Prostate gland (tissue), 2 donors: ENCODE measurements around the gene PSAPL1. TPM values are rescaled to one million over a fixed set of nuclear protein-coding genes. Genes with fewer than 3 reads are reported as not detected.

Experiments used
- DNase-seq: peaks from one replicate; pipeline ENCODE4 v3.0.0-alpha.2; 2019; ENCODE audit warnings: low spot score
- H3K27ac ChIP-seq, 2 donors: fragments of 200-600 bp; sonication (generic); 2 replicates each; pipeline ENCODE4 v1.5.1; 2017 to 2019
- H3K27me3 ChIP-seq: fragments of 200-600 bp; sonication (generic); replicated peaks from 2 replicates; pipeline ENCODE4 v1.5.1; 2019; ENCODE audit not compliant: insufficient read depth
- H3K36me3 ChIP-seq, 2 donors: fragments of 200-600 bp; sonication (generic); 1 replicate in 1 of 2; 2 replicates in 1 of 2; pipeline versions ENCODE4 v1.5.1 to v1.8.1; 2017 to 2019
- H3K4me1 ChIP-seq: fragments of 200-600 bp; sonication (generic); replicated peaks from 2 replicates; pipeline ENCODE4 v1.5.1; 2019
- H3K4me3 ChIP-seq, 2 donors: fragments of 200-600 bp; sonication (generic); 2 replicates each; pipeline ENCODE4 v1.5.1; 2017 to 2019
- H3K9me3 ChIP-seq: fragments of 200-600 bp; sonication (generic); 2 replicates; pipeline ENCODE4 v1.5.1; 2017
- CTCF ChIP-seq, 4 experiments: fragments of 200-600 bp in 2 of 4; fragments of 450-650 bp in 2 of 4; sonication (generic) in 2 of 4; IDR thresholded peaks; 1 replicate in 3 of 4; 2 replicates in 1 of 4; pipeline ENCODE4 v1.5.1; 2016 to 2019; ENCODE audit warnings: antibody characterized with exemption in 4 of 4, mild to moderate bottlenecking in 2 of 4, moderate library complexity in 2 of 4
- POLR2A ChIP-seq: fragments of 450-650 bp; IDR thresholded peaks from one replicate; pipeline ENCODE4 v1.6.1; 2016; ENCODE audit warnings: antibody characterized with exemption, mild to moderate bottlenecking
- POLR2AphosphoS5 ChIP-seq: sonication (generic); formaldehyde crosslinking; IDR thresholded peaks from one replicate; pipeline ENCODE4 v1.6.1; 2017; ENCODE audit warnings: antibody characterized with exemption
- WGBS: methylation state at CpG from one replicate; pipeline ENCODE4 v1.1.5; 2018; 5-methylcytosine and 5-hydroxymethylcytosine counted together
- intact Hi-C: fragments of 100-400 bp; cut with DNase I; formaldehyde crosslinking; loops from one replicate; pipeline ENCODE4 v1.14.2; 2022
- total RNA-seq, 2 donors: library from RNA; depleted of rRNA; stranded (reverse); fragments of >200 nt; gene quantifications; one replicate each; pipeline ENCODE4 v1.1.0, GENCODE V29; 2016

The PSAPL1 gene
- total RNA-seq, 2 donors from 2014 or later = 0.05 to 12.9 TPM

DNA sequence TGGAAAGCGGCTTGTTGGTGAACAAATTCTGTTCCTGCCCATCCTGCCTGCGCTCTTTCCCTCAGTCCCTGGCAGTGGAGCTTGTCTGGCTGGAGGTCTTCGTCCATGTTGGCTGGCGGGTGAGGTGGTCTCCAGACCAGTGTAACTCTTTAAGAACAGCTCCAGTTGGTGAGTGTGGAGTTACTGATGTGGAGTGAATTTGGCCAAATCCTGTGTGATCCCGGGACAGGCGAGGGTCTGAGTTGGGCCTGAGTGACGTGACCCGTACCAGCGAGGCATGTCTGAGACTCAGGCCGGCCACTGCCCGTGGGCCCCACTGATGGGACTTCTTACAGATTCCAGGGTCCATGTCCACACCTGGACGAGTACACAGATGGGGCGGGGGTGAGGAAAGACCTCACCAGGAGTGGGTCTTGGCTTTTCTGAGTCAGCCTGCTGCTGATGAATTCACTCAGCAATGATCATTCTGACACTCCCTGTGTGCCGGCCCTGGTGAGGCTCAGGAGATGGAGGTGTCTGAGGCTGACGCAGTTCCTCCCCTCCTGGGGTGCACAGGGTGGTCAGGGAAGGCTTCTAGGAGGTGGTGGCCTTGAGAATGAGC, 45.5 kb downstream of the PSAPL1 start:
- no peak for DNase-seq
- Histone ChIP-seq H3K9me3 (no peaks in the 10 kb centered on the region), H3K36me3 (no peaks in the 10 kb centered on the region), H3K27me3 (no peaks in the 10 kb centered on the region), H3K4me1 (no peaks in the 10 kb centered on the region), H3K4me3 (no peak overlapping the region), H3K27ac (no peak overlapping the region)
- no peak for TF ChIP-seq CTCF (IDR thresholded peaks at IDR 0.05)
- TF ChIP-seq POLR2A = no peak
- no peak for TF ChIP-seq POLR2AphosphoS5
- intact Hi-C loops = loop anchor here (10.0 kb wide), 1 partner anchor 1126 kb away; no protein-coding TSS in a partner anchor
- WGBS = 87% methylated on average over 13 of the region's 15 CpGs

DNA sequence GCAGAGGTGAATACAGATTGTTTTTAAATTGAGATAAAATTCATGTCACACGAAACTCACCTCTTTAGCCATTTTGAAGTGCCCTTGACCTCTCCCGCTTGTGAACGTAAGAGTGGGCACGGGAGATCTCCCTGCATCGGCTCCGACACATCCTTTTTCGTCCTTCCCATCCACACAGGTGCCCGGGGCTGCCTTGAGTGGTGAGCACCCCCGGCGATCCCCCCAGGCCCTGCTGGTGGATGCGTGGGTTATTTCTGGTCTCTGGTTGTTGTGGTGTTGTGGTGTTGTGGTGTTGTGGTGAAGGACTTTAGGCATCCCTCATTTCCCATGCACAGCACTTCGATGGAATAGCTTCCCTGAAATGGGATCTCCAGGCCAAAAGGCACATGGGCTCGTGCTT, 46.1 kb downstream of the PSAPL1 start:
- 87% methylated on average over 13 of the region's 13 CpGs for WGBS
- H3K9me3 ChIP-seq = no peaks in the 10 kb centered on the region
- no peaks in the 10 kb centered on the region for H3K4me1 ChIP-seq
- H3K27me3 ChIP-seq = no peaks in the 10 kb centered on the region
- no peaks in the 10 kb centered on the region for H3K36me3 ChIP-seq
- no peak for DNase-seq
- intact Hi-C loops = loop anchor here (10.0 kb wide), 1 partner anchor 1126 kb away; no protein-coding TSS in a partner anchor
- TF ChIP-seq POLR2AphosphoS5 (no peak), POLR2A (no peak), CTCF (IDR thresholded peaks at IDR 0.05) (no peak)
- H3K4me3 ChIP-seq = no peak overlapping the region
- H3K27ac ChIP-seq = no peak overlapping the region

DNA sequence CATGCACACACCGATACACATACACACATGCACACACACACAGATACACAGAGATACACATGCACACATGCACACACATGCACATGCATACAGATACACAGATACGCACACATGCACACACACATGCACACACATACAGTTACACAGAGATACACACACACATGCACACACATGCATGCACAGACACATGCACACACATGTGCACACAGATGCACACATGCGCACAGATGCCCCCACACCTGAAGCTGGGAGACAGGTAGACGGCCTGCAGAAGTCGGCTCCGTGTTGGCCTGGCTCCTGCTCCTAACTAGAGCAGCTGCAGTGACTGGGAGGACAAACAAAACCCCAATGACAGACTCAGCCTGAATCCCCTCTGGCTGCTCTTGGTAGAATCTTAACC, 46.8 kb downstream of the PSAPL1 start:
- Histone ChIP-seq H3K27ac (no peak overlapping the region), H3K9me3 (no peaks in the 10 kb centered on the region), H3K36me3 (no peaks in the 10 kb centered on the region), H3K27me3 (no peaks in the 10 kb centered on the region), H3K4me3 (no peak overlapping the region), H3K4me1 (no peaks in the 10 kb centered on the region)
- WGBS = 86% methylated on average over 6 of the region's 6 CpGs
- DNase-seq = no peak
- intact Hi-C loops = loop anchor here (10.0 kb wide), 1 partner anchor 1127 kb away; no protein-coding TSS in a partner anchor
- TF ChIP-seq CTCF (IDR thresholded peaks at IDR 0.05) (no peak), POLR2AphosphoS5 (no peak), POLR2A (no peak)

GRCh38 chr4:7384929-7385890, 49.5 kb downstream of the PSAPL1 start:
- Histone ChIP-seq H3K27ac (no peak overlapping the region), H3K4me1 (no peaks in the 10 kb centered on the region), H3K9me3 (no peaks in the 10 kb centered on the region), H3K27me3 (no peaks in the 10 kb centered on the region), H3K4me3 (no peak overlapping the region), H3K36me3 (no peaks in the 10 kb centered on the region)
- DNase-seq = no peak
- WGBS = 72% methylated on average over 12 of the region's 12 CpGs
- TF ChIP-seq CTCF (IDR thresholded peaks at IDR 0.05) (no peak), POLR2A (no peak), POLR2AphosphoS5 (no peak)
- intact Hi-C loops = loop anchor here (10.0 kb wide), 1 partner anchor 1130 kb away; no protein-coding TSS in a partner anchor
